CD4-positive, alpha-beta T cell treated with Interleukin-4 for 1 hour (primary cell): ENCODE data around the gene AOPEP.

Source experiments
- DNase-seq, 2 donors: peaks; one replicate each; pipeline ENCODE4 v3.0.0-alpha.2; 2020 to 2022

Gene AOPEP

GRCh38 chr9:95074632-95075031, 348.1 kb downstream of the AOPEP start:
- no peak for DNase-seq

- DNase-seq, result no peak
These were observed 349.2 kb downstream of the AOPEP start for GRCh38 chr9:95075700-95076099.

- no peak for DNase-seq
These were observed 350.2 kb downstream of the AOPEP start for GRCh38 chr9:95076696-95077052.

GRCh38 chr9:95077053-95077765, 350.7 kb downstream of the AOPEP start:
- no peak for DNase-seq

- DNase-seq, result no peak
These were observed 351.4 kb downstream of the AOPEP start for GRCh38 chr9:95077766-95078370.

- no peak for DNase-seq
These were observed 352.0 kb downstream of the AOPEP start for GRCh38 chr9:95078511-95078910.

- DNase-seq, result no peak
These were observed 352.4 kb downstream of the AOPEP start for GRCh38 chr9:95078939-95079338.

- no peak for DNase-seq
These were observed 353.0 kb downstream of the AOPEP start for GRCh38 chr9:95079461-95079860.

- DNase-seq, result no peak
These were observed 354.6 kb downstream of the AOPEP start for GRCh38 chr9:95080961-95081647.

- no peak for DNase-seq
These were observed 355.5 kb downstream of the AOPEP start for GRCh38 chr9:95081998-95082397.

GRCh38 chr9:95082401-95083084, 356.0 kb downstream of the AOPEP start:
- no peak for DNase-seq

- no peak for DNase-seq
These were observed 356.7 kb downstream of the AOPEP start for GRCh38 chr9:95083086-95083768.

GRCh38 chr9:95084254-95084934, 357.9 kb downstream of the AOPEP start:
- DNase-seq, result no peak

GRCh38 chr9:95085036-95085770, 358.7 kb downstream of the AOPEP start:
- DNase-seq, result no peak

- no peak for DNase-seq
These were observed 359.5 kb downstream of the AOPEP start for GRCh38 chr9:95085861-95086563.

GRCh38 chr9:95086564-95086955, 360.1 kb downstream of the AOPEP start:
- DNase-seq, result no peak

- no peak for DNase-seq
These were observed 361.3 kb downstream of the AOPEP start for GRCh38 chr9:95087659-95088242.

- DNase-seq, result no peak
These were observed 362.1 kb downstream of the AOPEP start for GRCh38 chr9:95088421-95089161.

GRCh38 chr9:95089257-95090022, 362.9 kb downstream of the AOPEP start:
- no peak for DNase-seq
